HPDE6-E6E7 (cell line): ENCODE results near the gene NMRAL1.

Experiments used
- DNase-seq: peaks from one replicate; pipeline ENCODE4 v3.0.0; 2011; ENCODE audit warnings: missing footprints; ENCODE audit errors: extremely low spot score

NMRAL1 gene

GRCh38 chr16:4474192-4474961, at the start of gene NMRAL1:
NMRAL1 (minus strand) TSS chr16:4474625; CDS start chr16:4474132, 493 bp downstream.
- DNase-seq, result peak; percentile 85

GRCh38 chr16:4523686-4524085, 49.3 kb upstream of the NMRAL1 start:
- no peak for DNase-seq

- DNase-seq, result no peak
Observed at GRCh38 chr16:4522051-4522581, 47.7 kb upstream of the NMRAL1 start.

- no peak for DNase-seq
Observed at GRCh38 chr16:4520913-4521312, 46.5 kb upstream of the NMRAL1 start.

- no peak for DNase-seq
Observed at GRCh38 chr16:4519274-4520058, 45.0 kb upstream of the NMRAL1 start.

- no peak for DNase-seq
Observed at GRCh38 chr16:4517812-4518680, 43.6 kb upstream of the NMRAL1 start.

GRCh38 chr16:4515611-4516233, 41.3 kb upstream of the NMRAL1 start:
- DNase-seq, result no peak

- DNase-seq, result no peak
Observed at GRCh38 chr16:4514606-4515005, 40.2 kb upstream of the NMRAL1 start.

GRCh38 chr16:4513881-4514280, 39.5 kb upstream of the NMRAL1 start:
- DNase-seq, result no peak

- no peak for DNase-seq
Observed at GRCh38 chr16:4513086-4513860, 38.8 kb upstream of the NMRAL1 start.

GRCh38 chr16:4512473-4512872, 38.0 kb upstream of the NMRAL1 start:
- DNase-seq, result no peak

- DNase-seq, result peak; percentile 72
Observed at GRCh38 chr16:4511441-4512082, 37.1 kb upstream of the NMRAL1 start.

GRCh38 chr16:4510747-4511426, 36.5 kb upstream of the NMRAL1 start:
- DNase-seq, result no peak

- no peak for DNase-seq
Observed at GRCh38 chr16:4510131-4510530, 35.7 kb upstream of the NMRAL1 start.

GRCh38 chr16:4509420-4509819, 35.0 kb upstream of the NMRAL1 start:
- no peak for DNase-seq

- no peak for DNase-seq
Observed at GRCh38 chr16:4508806-4509205, 34.4 kb upstream of the NMRAL1 start.

GRCh38 chr16:4507588-4508345, 33.3 kb upstream of the NMRAL1 start:
- no peak for DNase-seq

GRCh38 chr16:4506450-4506849, 32.0 kb upstream of the NMRAL1 start:
- DNase-seq, result no peak
